ENCODE data around the gene CABP2.

Gene CABP2

GRCh38 chr11:67470337-67471002 lies 52.8 kb downstream of the CABP2 start:
- Histone ChIP-seq H3K36me3 (ENCODE audit: control insufficient read depth, insufficient read depth, low read length) (no peaks in the 10 kb centered on the region), H3K4me3 (ENCODE audit: insufficient read depth, low read depth, low read length) (no peak overlapping the region), H3K27me3 (ENCODE audit: control insufficient read depth, insufficient read depth, low read length, poor library complexity, severe bottlenecking) (no peaks in the 10 kb centered on the region), H3K4me1 (ENCODE audit: control insufficient read depth, insufficient read depth, low read length) (no peaks in the 10 kb centered on the region), H3K9me3 (ENCODE audit: control insufficient read depth, low read length) (no peaks in the 10 kb centered on the region), H3K27ac (ENCODE audit: insufficient read depth, low read depth, low read length, poor library complexity, severe bottlenecking) (no peak overlapping the region)
- 91 to 92% methylated on average over 8 of the region's 8 CpGs for WGBS, 2 experiments

- H3K27ac ChIP-seq (ENCODE audit: insufficient read depth, low read depth, low read length, poor library complexity, severe bottlenecking), result no peak overlapping the region
- H3K4me1 ChIP-seq (ENCODE audit: control insufficient read depth, insufficient read depth, low read length), result no peaks in the 10 kb centered on the region
- peak overlapping the region; percentile 88 for H3K4me3 ChIP-seq (ENCODE audit: insufficient read depth, low read depth, low read length)
- no peaks in the 10 kb centered on the region for H3K9me3 ChIP-seq (ENCODE audit: control insufficient read depth, low read length)
- no peaks in the 10 kb centered on the region for H3K36me3 ChIP-seq (ENCODE audit: control insufficient read depth, insufficient read depth, low read length)
- 45 to 49% methylated on average over 9 of the region's 9 CpGs for WGBS, 2 experiments
- no peaks in the 10 kb centered on the region for H3K27me3 ChIP-seq (ENCODE audit: control insufficient read depth, insufficient read depth, low read length, poor library complexity, severe bottlenecking)
Observed at GRCh38 chr11:67469508-67469811, 53.8 kb downstream of the CABP2 start.
